Measurements from ENCODE around the gene PPP2R5D. TPM values are rescaled to one million over a fixed set of nuclear protein-coding genes. Genes with fewer than 3 reads are reported as not detected.

PPP2R5D gene
- total RNA-seq, 4 donors from 2014 or later = 28.7 to 43.8 (median 36.4) TPM

DNA sequence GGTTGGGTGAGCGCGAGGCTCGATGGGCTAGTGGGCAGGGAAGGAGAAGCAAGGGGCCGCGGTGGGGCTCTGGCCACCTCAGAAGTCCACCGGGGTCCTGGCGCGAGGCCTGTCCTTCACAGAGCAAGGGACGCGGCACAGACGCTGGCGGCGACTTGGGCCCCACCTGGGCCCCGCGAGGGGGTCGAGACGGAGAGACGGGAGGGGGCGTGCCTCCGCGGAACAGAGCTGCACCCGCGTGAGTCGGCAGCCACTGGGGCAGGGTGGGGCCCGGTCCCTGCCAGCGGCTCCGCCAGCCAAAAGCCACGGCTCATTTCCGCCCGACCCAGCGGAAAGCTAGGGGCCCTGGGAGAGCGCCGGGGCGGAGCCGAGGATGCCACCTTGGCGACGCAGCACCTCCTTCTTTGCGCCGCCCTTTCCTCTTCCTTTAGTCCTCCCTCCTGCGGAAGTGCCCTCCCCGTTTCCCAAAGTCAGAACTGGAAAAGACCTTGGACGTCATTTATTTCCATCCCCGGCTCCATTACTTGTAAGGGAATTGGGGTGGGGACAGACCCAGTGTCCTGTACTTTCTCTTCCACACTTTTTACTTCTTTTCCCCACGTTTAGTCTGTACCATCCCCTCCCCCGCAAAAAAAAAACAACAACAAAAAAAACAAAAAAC is 69.3 kb downstream of the PPP2R5D start, which contains the start of gene CUL7:
CUL7 (minus strand) TSS at position 307 of the 661 bp plus-strand sequence. CDS start 1,063 bp downstream, outside the sequence.
- Histone ChIP-seq H3K36me3 (no peaks in the 10 kb centered on the region), H3K9me3 (no peaks in the 10 kb centered on the region), H3K27me3 (no peaks in the 10 kb centered on the region), H3K27ac (peak within 1 kb of the TSS; percentile 92 to 97), H3K4me1 (peaks cover 0 to 13% of the 10 kb centered on the region in 2 donors), H3K4me3 (peak within 1 kb of the TSS; percentile 72 to 79)
- intact Hi-C loops (cut with DNase I; ENCODE audit: low total_unique reads) = no loop called here
- TF ChIP-seq POLR2A (IDR thresholded peaks at IDR 0.05) = peak; percentile 57 to 82
- TF ChIP-seq, protein P1, sequence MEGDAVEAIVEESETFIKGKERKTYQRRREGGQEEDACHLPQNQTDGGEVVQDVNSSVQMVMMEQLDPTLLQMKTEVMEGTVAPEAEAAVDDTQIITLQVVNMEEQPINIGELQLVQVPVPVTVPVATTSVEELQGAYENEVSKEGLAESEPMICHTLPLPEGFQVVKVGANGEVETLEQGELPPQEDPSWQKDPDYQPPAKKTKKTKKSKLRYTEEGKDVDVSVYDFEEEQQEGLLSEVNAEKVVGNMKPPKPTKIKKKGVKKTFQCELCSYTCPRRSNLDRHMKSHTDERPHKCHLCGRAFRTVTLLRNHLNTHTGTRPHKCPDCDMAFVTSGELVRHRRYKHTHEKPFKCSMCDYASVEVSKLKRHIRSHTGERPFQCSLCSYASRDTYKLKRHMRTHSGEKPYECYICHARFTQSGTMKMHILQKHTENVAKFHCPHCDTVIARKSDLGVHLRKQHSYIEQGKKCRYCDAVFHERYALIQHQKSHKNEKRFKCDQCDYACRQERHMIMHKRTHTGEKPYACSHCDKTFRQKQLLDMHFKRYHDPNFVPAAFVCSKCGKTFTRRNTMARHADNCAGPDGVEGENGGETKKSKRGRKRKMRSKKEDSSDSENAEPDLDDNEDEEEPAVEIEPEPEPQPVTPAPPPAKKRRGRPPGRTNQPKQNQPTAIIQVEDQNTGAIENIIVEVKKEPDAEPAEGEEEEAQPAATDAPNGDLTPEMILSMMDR (IDR thresholded peaks at IDR 0.05) = peak in 2 of 4 experiments; percentile 28 to 32
- peak; percentile 93 for DNase-seq

DNA sequence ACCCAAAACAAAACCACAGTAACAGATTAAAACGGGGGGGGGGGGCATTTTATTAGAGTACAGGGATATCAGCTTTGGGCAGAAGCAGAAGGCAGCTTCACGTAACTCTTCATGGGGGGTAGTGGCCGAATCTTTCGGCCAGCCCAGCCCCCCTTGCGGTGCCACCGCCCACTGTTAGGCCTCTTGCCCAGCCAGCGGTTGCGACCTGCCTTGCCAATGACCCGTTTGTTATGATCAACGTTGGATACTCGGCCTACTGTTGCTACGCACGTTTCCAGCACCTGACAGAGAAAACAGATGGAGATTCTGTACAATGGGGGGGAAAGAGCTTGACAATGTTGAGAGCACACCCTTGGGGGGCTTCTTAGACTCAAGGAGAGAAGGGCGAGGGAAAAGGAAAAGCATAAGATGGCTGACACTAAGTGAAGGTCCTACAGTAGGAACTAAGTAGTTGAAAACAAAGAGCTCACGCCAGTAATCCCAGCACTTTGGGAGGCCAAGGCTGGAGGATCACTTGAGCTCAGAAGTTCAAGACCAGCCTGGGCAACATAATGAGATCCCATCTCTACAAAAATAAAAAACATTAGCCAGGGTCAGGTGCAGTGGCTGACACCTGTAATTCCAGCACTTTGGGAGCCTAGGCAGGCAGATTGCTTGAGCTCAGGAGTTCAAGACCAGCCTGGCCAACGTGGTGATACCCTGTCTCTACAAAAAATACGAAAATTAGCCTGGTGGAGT is 70.0 kb downstream of the PPP2R5D start:
- DNase-seq = peak; percentile 35 to 43
- no peaks in the 10 kb centered on the region for H3K27me3 ChIP-seq
- peaks cover 0 to 14% of the 10 kb centered on the region in 2 donors for H3K4me1 ChIP-seq
- H3K9me3 ChIP-seq = no peaks in the 10 kb centered on the region
- H3K36me3 ChIP-seq = no peaks in the 10 kb centered on the region
- intact Hi-C loops (cut with DNase I; ENCODE audit: low total_unique reads) = no loop called here
- H3K4me3 ChIP-seq = peak overlapping the region; percentile 72 to 79
- no peak for TF ChIP-seq POLR2A (IDR thresholded peaks at IDR 0.05)
- TF ChIP-seq, protein P1 (IDR thresholded peaks at IDR 0.05) = no peak
- peak overlapping the region; percentile 92 to 97 for H3K27ac ChIP-seq

DNA sequence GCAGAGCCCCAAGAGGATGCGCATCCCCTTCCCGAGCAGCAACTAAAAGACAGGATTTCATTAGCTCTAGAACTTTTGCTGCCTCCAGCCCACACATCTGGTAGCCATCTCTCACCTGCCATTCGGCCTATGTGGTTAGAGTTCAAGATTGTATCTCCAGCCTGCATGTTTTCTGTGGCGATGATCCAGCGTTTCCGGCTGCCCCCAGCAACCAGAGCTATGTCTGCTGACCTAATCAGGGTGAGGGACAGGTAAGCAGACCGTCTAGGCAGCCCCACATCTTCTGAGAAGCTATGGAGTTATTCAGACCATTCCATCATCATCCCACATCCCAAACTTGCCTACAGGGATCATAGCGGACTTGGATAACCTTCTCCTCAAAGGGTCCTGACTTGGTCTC is 71.6 kb downstream of the PPP2R5D start:
- H3K4me3 ChIP-seq = no peak overlapping the region
- no peak overlapping the region for H3K27ac ChIP-seq
- intact Hi-C loops (cut with DNase I; ENCODE audit: low total_unique reads) = no loop called here
- TF ChIP-seq, protein P1 (IDR thresholded peaks at IDR 0.05) = no peak
- no peak for TF ChIP-seq POLR2A (IDR thresholded peaks at IDR 0.05)
- no peaks in the 10 kb centered on the region for H3K27me3 ChIP-seq
- no peaks in the 10 kb centered on the region for H3K36me3 ChIP-seq
- no peak for DNase-seq
- H3K9me3 ChIP-seq = no peaks in the 10 kb centered on the region
- peaks cover 9 to 14% of the 10 kb centered on the region in 2 donors for H3K4me1 ChIP-seq

DNA sequence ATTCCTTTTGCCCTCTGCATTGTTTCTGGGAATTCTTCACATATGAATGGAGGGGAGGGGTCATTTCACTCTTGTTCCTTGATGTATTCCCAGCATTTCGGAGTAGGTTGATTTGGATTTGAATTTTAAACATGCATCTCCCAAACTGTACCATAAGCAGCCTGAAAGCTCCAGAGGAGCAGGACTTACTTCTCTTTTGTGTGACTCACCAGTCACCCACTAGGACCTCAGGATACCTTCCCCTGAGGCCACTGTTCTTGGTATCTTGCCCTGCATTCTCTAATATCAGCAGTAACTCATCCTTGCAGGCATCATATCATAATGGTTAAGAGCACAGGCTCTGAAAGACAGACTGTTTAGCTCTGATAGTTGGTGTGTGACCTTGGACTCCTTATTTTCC is 74.2 kb downstream of the PPP2R5D start:
- TF ChIP-seq, protein P1 (IDR thresholded peaks at IDR 0.05) = no peak
- no peak for TF ChIP-seq POLR2A (IDR thresholded peaks at IDR 0.05)
- no peaks in the 10 kb centered on the region for H3K27me3 ChIP-seq
- H3K27ac ChIP-seq = peak overlapping the region; percentile 85 to 90
- intact Hi-C loops (cut with DNase I; ENCODE audit: low total_unique reads) = no loop called here
- H3K9me3 ChIP-seq = no peaks in the 10 kb centered on the region
- H3K4me1 ChIP-seq = peaks cover 9 to 14% of the 10 kb centered on the region in 2 donors
- no peak for DNase-seq
- no peaks in the 10 kb centered on the region for H3K36me3 ChIP-seq
- H3K4me3 ChIP-seq = peak overlapping the region; percentile 88 to 90

Measured in uterus (tissue), 4 donors.